Activated naive CD4-positive, alpha-beta T cell treated with anti-CD3 and anti-CD28 coated beads, Interleukin-2, amount 50 U/mL, for 72 hours (primary cell): ENCODE data around the gene TAX1BP1. TPM values are rescaled to one million over a fixed set of nuclear protein-coding genes. Genes with fewer than 3 reads are reported as not detected.

Experiments used
- ATAC-seq, 2 donors: fragments of 150-1000 bp; cut with Tn5 transposase; 2 replicates each; pipeline ENCODE4 v1.10.0; 2021; ENCODE audit warnings: mild to moderate bottlenecking in 2 of 2, moderate library complexity in 2 of 2
- DNase-seq, 2 donors: peaks; one replicate each; pipeline ENCODE4 v3.0.0; 2021 to 2022; ENCODE audit warnings: low spot score in 2 of 2
- H3K27ac Mint-ChIP-seq, 2 donors: one replicate each; pipeline ENCODE4 v1.8.0; 2022; ENCODE audit warnings: mild to moderate bottlenecking in 2 of 2, mixed read lengths in 2 of 2
- H3K36me3 Mint-ChIP-seq, 2 donors: one replicate each; pipeline ENCODE4 v1.8.0; 2022; ENCODE audit warnings: mixed read lengths in 2 of 2
- H3K9me3 Mint-ChIP-seq, 2 donors: one replicate each; pipeline ENCODE4 v1.8.0; 2022; ENCODE audit warnings: mixed read lengths in 2 of 2
- total RNA-seq, 2 donors: library from RNA; stranded (reverse); gene quantifications; one replicate each; pipeline ENCODE4 v1.2.3, GENCODE V29; 2022

Gene TAX1BP1
- total RNA-seq, 2 donors from 2014 or later: 110 to 122 TPM

- no peaks in the 10 kb centered on the region for H3K9me3 Mint-ChIP-seq
- H3K36me3 Mint-ChIP-seq: peaks cover 9 to 17% of the 10 kb centered on the region in 2 donors
- ATAC-seq (no peak), DNase-seq (no peak)
- H3K27ac Mint-ChIP-seq: no peak overlapping the region
Measured at GRCh38 chr7:27756298-27756697, 16.3 kb downstream of the TAX1BP1 start.

- peaks cover 9 to 20% of the 10 kb centered on the region in 2 donors for H3K36me3 Mint-ChIP-seq
- no peak overlapping the region for H3K27ac Mint-ChIP-seq
- no peak for DNase-seq
- no peaks in the 10 kb centered on the region for H3K9me3 Mint-ChIP-seq
- ATAC-seq: no peak
Measured at GRCh38 chr7:27759491-27759890, 19.5 kb downstream of the TAX1BP1 start.

DNA sequence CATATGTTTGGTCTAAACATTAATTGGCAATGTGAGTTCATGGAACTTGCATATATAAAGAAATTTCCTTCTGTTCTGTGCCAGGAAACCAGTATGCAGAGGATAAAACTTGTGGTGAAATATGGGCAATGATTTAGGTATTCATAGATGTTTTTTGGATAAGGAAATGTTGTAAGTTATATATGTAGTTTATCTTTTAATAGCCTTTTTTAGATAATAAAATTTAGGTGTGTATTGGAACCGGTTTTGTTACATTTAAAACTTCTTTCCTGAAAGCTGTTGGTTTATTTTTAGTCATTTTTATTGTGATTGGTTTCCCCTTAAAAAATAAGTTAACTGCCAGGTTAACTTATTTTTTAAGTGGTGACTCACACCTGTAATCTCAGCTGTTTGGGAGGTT, 22.1 kb downstream of the TAX1BP1 start:
- Mint-ChIP-seq H3K36me3 (peaks cover 0 to 22% of the 10 kb centered on the region in 2 donors), H3K9me3 (no peaks in the 10 kb centered on the region), H3K27ac (no peak overlapping the region)
- ATAC-seq: no peak
- DNase-seq: no peak

- DNase-seq (no peak), ATAC-seq (no peak)
- H3K9me3 Mint-ChIP-seq: no peaks in the 10 kb centered on the region
- H3K36me3 Mint-ChIP-seq: peaks cover 0 to 22% of the 10 kb centered on the region in 2 donors
- H3K27ac Mint-ChIP-seq: no peak overlapping the region
Measured at GRCh38 chr7:27763983-27764508, 24.1 kb downstream of the TAX1BP1 start.

GRCh38 chr7:27765841-27766240, 25.9 kb downstream of the TAX1BP1 start:
- Mint-ChIP-seq H3K9me3 (no peaks in the 10 kb centered on the region), H3K36me3 (peaks cover 0 to 22% of the 10 kb centered on the region in 2 donors), H3K27ac (peak overlapping the region in 1 of 2 donors; percentile 41)
- no peak for ATAC-seq
- no peak for DNase-seq

GRCh38 chr7:27767374-27767773, 27.4 kb downstream of the TAX1BP1 start:
- no peak overlapping the region for H3K27ac Mint-ChIP-seq
- no peaks in the 10 kb centered on the region for H3K9me3 Mint-ChIP-seq
- H3K36me3 Mint-ChIP-seq: peaks cover 0 to 20% of the 10 kb centered on the region in 2 donors
- no peak for DNase-seq
- no peak for ATAC-seq

DNA sequence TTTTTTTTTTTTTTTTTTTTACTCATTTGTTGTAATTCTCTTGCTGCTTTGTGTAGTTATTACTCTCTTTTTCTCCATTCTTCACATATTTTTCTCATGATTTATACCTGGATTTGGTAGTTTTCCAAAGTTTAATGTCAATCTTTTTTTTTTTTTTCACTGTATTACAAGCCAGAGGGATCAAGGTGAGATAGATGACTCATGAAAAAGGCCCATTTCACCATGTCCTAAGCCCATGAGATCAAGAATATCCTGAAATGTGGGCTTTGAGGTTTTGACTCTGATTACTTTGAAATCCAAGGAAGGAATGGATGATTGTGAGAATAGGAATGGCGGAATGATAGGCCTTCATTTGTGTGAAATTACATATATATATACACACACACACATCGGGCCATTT, 31.1 kb downstream of the TAX1BP1 start:
- H3K27ac Mint-ChIP-seq: no peak overlapping the region
- DNase-seq (no peak), ATAC-seq (no peak)
- H3K36me3 Mint-ChIP-seq: peaks cover 0 to 11% of the 10 kb centered on the region in 2 donors
- no peaks in the 10 kb centered on the region for H3K9me3 Mint-ChIP-seq

- Mint-ChIP-seq H3K36me3 (peaks cover 0 to 11% of the 10 kb centered on the region in 2 donors), H3K27ac (no peak overlapping the region), H3K9me3 (no peaks in the 10 kb centered on the region)
- ATAC-seq (no peak), DNase-seq (no peak)
Measured at GRCh38 chr7:27774717-27775328, 34.9 kb downstream of the TAX1BP1 start.

- DNase-seq (no peak), ATAC-seq (no peak)
- Mint-ChIP-seq H3K9me3 (no peaks in the 10 kb centered on the region), H3K36me3 (peaks cover 0 to 11% of the 10 kb centered on the region in 2 donors), H3K27ac (no peak overlapping the region)
Measured at GRCh38 chr7:27775782-27776181, 35.8 kb downstream of the TAX1BP1 start.

DNA sequence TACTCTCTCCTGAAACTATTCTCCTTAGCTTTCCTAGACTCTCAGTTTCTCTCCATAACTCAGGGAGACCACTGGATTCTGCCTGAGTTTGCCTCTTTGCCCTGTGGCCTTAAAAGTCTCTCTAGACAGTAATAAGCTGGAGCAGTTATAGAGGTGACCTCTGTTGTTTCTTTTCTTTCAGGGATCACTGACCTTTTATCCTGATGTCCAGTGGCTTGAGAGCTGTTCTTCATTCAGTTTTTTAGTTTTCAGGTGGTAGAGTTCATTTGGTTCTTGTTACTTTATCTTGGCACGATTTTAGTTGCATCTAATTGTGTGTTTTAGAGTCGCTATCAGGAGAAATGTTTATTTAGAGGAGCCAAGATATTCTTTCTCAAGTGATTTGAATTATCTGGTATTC, 37.7 kb downstream of the TAX1BP1 start:
- no peak overlapping the region for H3K27ac Mint-ChIP-seq

GRCh38 chr7:27779873-27780272, 39.9 kb downstream of the TAX1BP1 start:
- H3K36me3 Mint-ChIP-seq: no peaks in the 10 kb centered on the region
- no peak for DNase-seq

More for the DNA sequence above, 37.7 kb downstream of the TAX1BP1 start:
- ATAC-seq (no peak), DNase-seq (no peak)
- H3K36me3 Mint-ChIP-seq: no peaks in the 10 kb centered on the region
- no peaks in the 10 kb centered on the region for H3K9me3 Mint-ChIP-seq

DNA sequence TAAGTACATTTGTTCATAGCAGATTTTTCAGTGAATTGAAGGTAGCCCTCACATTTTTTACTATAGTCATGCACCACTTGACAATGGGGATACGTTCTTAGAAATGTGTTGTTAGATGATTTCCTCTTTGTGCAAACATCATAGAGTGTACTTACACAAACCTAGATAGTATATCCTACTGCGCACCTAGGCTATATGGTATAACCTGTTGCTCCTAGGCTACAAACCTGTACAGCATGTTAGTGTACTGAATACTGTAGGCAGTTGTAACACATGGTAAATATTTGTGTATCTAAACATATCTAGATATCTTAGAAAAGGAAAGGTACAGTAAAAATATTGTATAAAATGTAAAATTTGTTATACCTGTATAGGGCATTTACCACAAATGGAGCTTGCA, 41.2 kb downstream of the TAX1BP1 start:
- DNase-seq: no peak
- Mint-ChIP-seq H3K9me3 (no peaks in the 10 kb centered on the region), H3K36me3 (no peaks in the 10 kb centered on the region), H3K27ac (no peak overlapping the region)
- no peak for ATAC-seq

More at GRCh38 chr7:27779873-27780272, 39.9 kb downstream of the TAX1BP1 start:
- no peak for ATAC-seq
- Mint-ChIP-seq H3K9me3 (no peaks in the 10 kb centered on the region), H3K27ac (no peak overlapping the region)

DNA sequence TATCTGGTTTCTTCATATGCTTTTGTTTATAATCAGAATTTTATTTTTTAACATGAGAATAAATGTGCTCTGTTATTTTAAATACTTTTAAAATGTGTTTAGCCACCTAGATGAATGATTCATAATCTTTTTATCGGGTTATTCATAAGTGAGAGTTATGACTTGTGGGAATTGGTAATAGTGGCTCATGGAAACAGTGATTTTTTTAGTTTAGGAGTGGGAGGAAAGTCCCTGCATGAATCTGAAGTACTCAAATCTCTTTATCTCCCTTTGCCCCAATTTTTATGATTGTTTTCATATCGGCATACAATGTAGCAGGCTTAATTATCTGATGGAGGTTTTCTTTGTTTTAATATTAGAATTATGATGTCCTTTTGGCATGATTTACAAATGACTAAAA, 42.9 kb downstream of the TAX1BP1 start:
- peak; percentile 84 to 85 for ATAC-seq
- DNase-seq: no peak
- H3K9me3 Mint-ChIP-seq: no peaks in the 10 kb centered on the region
- peaks cover 0 to 10% of the 10 kb centered on the region in 2 donors for H3K36me3 Mint-ChIP-seq
- no peak overlapping the region for H3K27ac Mint-ChIP-seq

- no peaks in the 10 kb centered on the region for H3K9me3 Mint-ChIP-seq
- ATAC-seq (peak; percentile 70 to 73), DNase-seq (peak in 1 of 2 donors; percentile 44)
- H3K36me3 Mint-ChIP-seq: peaks cover 0 to 11% of the 10 kb centered on the region in 2 donors
- no peak overlapping the region for H3K27ac Mint-ChIP-seq
Measured at GRCh38 chr7:27784399-27785053, 44.6 kb downstream of the TAX1BP1 start.

DNA sequence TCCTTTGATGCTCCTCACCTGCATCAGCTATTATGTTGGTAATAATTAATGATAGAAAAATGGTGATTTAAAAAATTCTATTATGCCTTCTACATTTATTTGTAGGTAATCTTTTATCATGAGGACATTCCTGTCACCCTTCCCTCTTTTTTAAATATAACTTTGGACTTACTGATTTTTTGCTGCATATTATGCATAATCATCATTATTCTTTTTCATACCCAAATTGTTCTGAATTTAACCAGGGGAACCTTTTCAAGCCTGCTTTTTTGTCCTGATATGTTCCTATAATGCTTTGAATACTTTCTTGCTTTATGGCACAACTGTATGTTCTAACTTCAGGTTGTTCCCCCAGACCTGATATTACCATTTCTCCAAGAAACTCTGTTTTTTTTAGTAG, 48.5 kb downstream of the TAX1BP1 start:
- peaks cover 0 to 22% of the 10 kb centered on the region in 2 donors for H3K36me3 Mint-ChIP-seq
- H3K27ac Mint-ChIP-seq: peak overlapping the region in 1 of 2 donors; percentile 25
- no peaks in the 10 kb centered on the region for H3K9me3 Mint-ChIP-seq
- no peak for DNase-seq
- no peak for ATAC-seq

GRCh38 chr7:27793780-27794179, 53.8 kb downstream of the TAX1BP1 start:
- no peak overlapping the region for H3K27ac Mint-ChIP-seq
- peaks cover 0 to 16% of the 10 kb centered on the region in 2 donors for H3K36me3 Mint-ChIP-seq
- no peak for ATAC-seq
- no peak for DNase-seq
- H3K9me3 Mint-ChIP-seq: no peaks in the 10 kb centered on the region

GRCh38 chr7:27795977-27796376, 56.0 kb downstream of the TAX1BP1 start:
- H3K9me3 Mint-ChIP-seq: no peaks in the 10 kb centered on the region
- H3K36me3 Mint-ChIP-seq: peaks cover 0 to 16% of the 10 kb centered on the region in 2 donors
- ATAC-seq (no peak), DNase-seq (no peak)
- no peak overlapping the region for H3K27ac Mint-ChIP-seq

GRCh38 chr7:27799212-27799611, 59.2 kb downstream of the TAX1BP1 start:
- Mint-ChIP-seq H3K36me3 (peaks cover 0 to 6% of the 10 kb centered on the region in 2 donors), H3K27ac (no peak overlapping the region), H3K9me3 (no peaks in the 10 kb centered on the region)
- DNase-seq: no peak
- no peak for ATAC-seq
